MM.1S (cell line): ENCODE measurements around the gene ZNF516.

Experiments used
- DNase-seq: peaks from one replicate; pipeline ENCODE4 v3.0.0-alpha.2; 2015
- H2AFZ ChIP-seq: fragments of 300-600 bp; sonication (generic); 2 replicates; pipeline ENCODE4 v1.6.0; 2016; ENCODE audit warnings: antibody characterized with exemption, low read length
- H3F3A ChIP-seq: fragments of 300-600 bp; sonication (generic); 2 replicates; pipeline ENCODE4 v1.6.1; 2016; ENCODE audit warnings: mild to moderate bottlenecking, antibody characterized with exemption, low read length, moderate library complexity, mixed read lengths; ENCODE audit not compliant: insufficient read depth
- H3K27ac ChIP-seq: fragments of 300-600 bp; sonication (generic); 2 replicates; pipeline ENCODE4 v1.5.1; 2016; ENCODE audit warnings: mild to moderate bottlenecking, low read length
- H3K27me3 ChIP-seq: fragments of 300-600 bp; sonication (generic); replicated peaks from 2 replicates; pipeline ENCODE4 v1.6.0; 2016; ENCODE audit warnings: low read length; ENCODE audit not compliant: insufficient read depth
- H3K36me3 ChIP-seq: fragments of 300-600 bp; sonication (generic); replicated peaks from 2 replicates; pipeline ENCODE4 v1.6.1; 2016; ENCODE audit warnings: mild to moderate bottlenecking, low read length, mixed read lengths; ENCODE audit not compliant: insufficient read depth
- H3K4me1 ChIP-seq: fragments of 300-600 bp; sonication (generic); 2 replicates; pipeline ENCODE4 v1.6.1; 2016; ENCODE audit warnings: low read length, mixed read lengths
- H3K4me2 ChIP-seq: fragments of 300-600 bp; sonication (generic); 2 replicates; pipeline ENCODE4 v1.6.0; 2016; ENCODE audit warnings: low read depth, low read length
- H3K4me3 ChIP-seq: fragments of 300-600 bp; sonication (generic); 2 replicates; pipeline ENCODE4 v1.5.1; 2016; ENCODE audit warnings: low read length, mixed read lengths
- H3K79me2 ChIP-seq: fragments of 300-600 bp; sonication (generic); 2 replicates; pipeline ENCODE4 v1.6.1; 2016; ENCODE audit warnings: mixed run types, low read length, mixed read lengths
- H3K9ac ChIP-seq: fragments of 300-600 bp; sonication (generic); 2 replicates; pipeline ENCODE4 v1.6.1; 2016; ENCODE audit warnings: low read length, mixed read lengths
- H3K9me2 ChIP-seq: fragments of 300-600 bp; sonication (generic); replicated peaks from 2 replicates; pipeline ENCODE4 v1.6.1; 2016; ENCODE audit warnings: mild to moderate bottlenecking, low read length, mixed read lengths; ENCODE audit not compliant: insufficient read depth
- H3K9me3 ChIP-seq: fragments of 300-600 bp; sonication (generic); replicated peaks from 2 replicates; pipeline ENCODE4 v1.6.1; 2016; ENCODE audit warnings: mild to moderate bottlenecking, low read length, mixed read lengths; ENCODE audit not compliant: insufficient read depth
- H4K20me1 ChIP-seq: fragments of 300-600 bp; sonication (generic); 2 replicates; pipeline ENCODE4 v1.6.1; 2016; ENCODE audit warnings: mild to moderate bottlenecking, low read length, moderate library complexity, mixed read lengths; ENCODE audit not compliant: insufficient read depth
- CTCF ChIP-seq: fragments of 300-600 bp; sonication (generic); IDR thresholded peaks from 2 replicates; pipeline ENCODE4 v1.5.1; 2016; ENCODE audit warnings: antibody characterized with exemption, low read length, mixed read lengths
- EZH2 ChIP-seq: fragments of 300-600 bp; sonication (generic); optimal IDR thresholded peaks from 2 replicates; pipeline ENCODE3; 2017; ENCODE audit warnings: low read depth, mild to moderate bottlenecking, antibody characterized with exemption, low read length, mixed read lengths
- EZH2phosphoT487 ChIP-seq: fragments of 300-600 bp; sonication (generic); IDR thresholded peaks from 2 replicates; pipeline ENCODE4 v1.6.1; 2018; ENCODE audit warnings: antibody characterized with exemption, low read length

ZNF516 gene

GRCh38 chr18:76394780-76395476, 100.1 kb downstream of the ZNF516 start:
- H3K4me2 ChIP-seq: no peak overlapping the region
- DNase-seq: no peak
- H4K20me1 ChIP-seq: no peaks in the 10 kb centered on the region
- H2AFZ ChIP-seq: no peak overlapping the region
- no peaks in the 10 kb centered on the region for H3F3A ChIP-seq
- H3K27ac ChIP-seq: no peak overlapping the region
- no peaks in the 10 kb centered on the region for H3K79me2 ChIP-seq
- H3K9ac ChIP-seq: no peak overlapping the region
- no peak overlapping the region for H3K4me3 ChIP-seq
- H3K9me2 ChIP-seq: no peaks in the 10 kb centered on the region
- no peaks in the 10 kb centered on the region for H3K27me3 ChIP-seq
- H3K4me1 ChIP-seq: no peaks in the 10 kb centered on the region
- H3K9me3 ChIP-seq: no peaks in the 10 kb centered on the region
- TF ChIP-seq EZH2phosphoT487: no peak
- TF ChIP-seq EZH2: no peak
- TF ChIP-seq CTCF: no peak
- no peaks in the 10 kb centered on the region for H3K36me3 ChIP-seq

DNA sequence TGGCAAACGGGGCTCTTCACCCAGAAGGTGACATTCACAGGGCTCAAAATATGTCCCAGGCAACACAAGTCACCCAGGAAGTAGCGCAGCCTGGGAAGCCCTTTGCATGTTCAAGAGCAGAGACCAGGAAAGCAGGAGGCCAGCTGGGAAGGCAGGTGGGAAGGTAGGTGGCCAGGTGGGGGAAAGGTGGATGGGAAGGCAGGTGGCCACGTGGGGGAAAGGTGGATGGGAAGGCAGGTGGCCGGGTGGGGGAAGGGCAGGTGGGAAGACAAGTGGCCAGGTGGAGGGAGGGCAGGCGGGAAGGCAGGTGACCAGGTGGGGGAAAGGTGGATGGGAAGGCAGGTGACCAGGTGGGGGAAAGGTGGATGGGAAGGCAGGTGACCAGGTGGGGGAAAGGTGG, 102.7 kb downstream of the ZNF516 start:
- no peak overlapping the region for H3K9ac ChIP-seq
- H3K27ac ChIP-seq: no peak overlapping the region
- no peak overlapping the region for H2AFZ ChIP-seq
- H3F3A ChIP-seq: no peaks in the 10 kb centered on the region
- no peak for DNase-seq
- H3K79me2 ChIP-seq: no peaks in the 10 kb centered on the region
- no peaks in the 10 kb centered on the region for H3K9me2 ChIP-seq
- H3K9me3 ChIP-seq: no peaks in the 10 kb centered on the region
- H4K20me1 ChIP-seq: no peaks in the 10 kb centered on the region
- no peaks in the 10 kb centered on the region for H3K4me1 ChIP-seq
- TF ChIP-seq EZH2phosphoT487: no peak
- no peak for TF ChIP-seq CTCF
- no peak for TF ChIP-seq EZH2
- H3K27me3 ChIP-seq: no peaks in the 10 kb centered on the region
- no peak overlapping the region for H3K4me2 ChIP-seq
- no peak overlapping the region for H3K4me3 ChIP-seq
- no peaks in the 10 kb centered on the region for H3K36me3 ChIP-seq

DNA sequence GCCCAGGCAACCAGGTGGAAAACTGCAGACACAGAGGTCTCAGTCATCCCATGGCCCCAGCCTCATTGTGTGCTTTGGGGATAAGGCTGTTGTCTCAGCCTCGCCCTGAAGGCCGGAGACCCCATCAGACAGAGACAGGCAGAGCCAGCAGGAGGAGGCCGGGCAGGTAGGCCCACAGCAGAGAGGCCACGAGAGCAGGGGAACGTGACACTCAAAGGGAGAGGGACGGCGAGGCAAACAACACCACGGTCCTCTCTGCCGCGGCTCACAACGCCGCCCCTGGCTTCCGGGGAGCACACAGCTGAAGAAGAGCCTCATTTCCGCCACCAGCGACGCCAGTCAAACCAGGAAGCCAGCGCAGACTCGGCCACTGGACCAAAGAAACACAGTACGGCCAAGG, 103.3 kb downstream of the ZNF516 start:
- no peaks in the 10 kb centered on the region for H3F3A ChIP-seq
- no peaks in the 10 kb centered on the region for H3K79me2 ChIP-seq
- H3K4me3 ChIP-seq: no peak overlapping the region
- no peak overlapping the region for H3K27ac ChIP-seq
- no peaks in the 10 kb centered on the region for H3K36me3 ChIP-seq
- no peaks in the 10 kb centered on the region for H3K4me1 ChIP-seq
- H2AFZ ChIP-seq: no peak overlapping the region
- DNase-seq: no peak
- no peaks in the 10 kb centered on the region for H3K27me3 ChIP-seq
- H3K9me3 ChIP-seq: no peaks in the 10 kb centered on the region
- H4K20me1 ChIP-seq: no peaks in the 10 kb centered on the region
- no peak overlapping the region for H3K9ac ChIP-seq
- H3K4me2 ChIP-seq: no peak overlapping the region
- TF ChIP-seq EZH2 (no peak), CTCF (no peak), EZH2phosphoT487 (no peak)
- no peaks in the 10 kb centered on the region for H3K9me2 ChIP-seq
